ENCODE data around the gene ATE1. TPM values are rescaled to one million over a fixed set of nuclear protein-coding genes. Genes with fewer than 3 reads are reported as not detected.

ATE1 gene
- total RNA-seq, 4 donors from 2014 or later, result 31.4 to 47.9 (median 38.3) TPM

DNA sequence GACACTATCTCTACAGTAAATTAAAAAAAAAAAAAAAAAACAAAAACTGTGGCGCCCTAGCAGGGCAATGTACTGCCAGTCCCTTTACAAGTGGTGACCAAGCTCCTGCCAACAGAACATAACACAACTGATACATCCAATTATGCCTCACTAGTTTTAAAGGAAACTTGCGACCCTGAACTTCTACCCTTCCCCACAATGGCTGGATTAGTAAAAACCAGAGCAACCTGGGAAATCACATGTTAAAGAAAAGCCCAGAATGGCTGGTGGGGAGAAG, 16.5 kb downstream of the ATE1 start:
- Histone ChIP-seq H3K36me3 (peaks cover 0 to 47% (median 0%) of the 10 kb centered on the region in 3 donors), H3K4me1 (no peaks in the 10 kb centered on the region), H3K27ac (no peak overlapping the region), H3K9me3 (no peaks in the 10 kb centered on the region), H3K27me3 (no peaks in the 10 kb centered on the region), H3K4me3 (no peak overlapping the region)
- DNase-seq, result no peak
- TF ChIP-seq POLR2A (IDR thresholded peaks at IDR 0.05), result no peak
- TF ChIP-seq, protein P1, sequence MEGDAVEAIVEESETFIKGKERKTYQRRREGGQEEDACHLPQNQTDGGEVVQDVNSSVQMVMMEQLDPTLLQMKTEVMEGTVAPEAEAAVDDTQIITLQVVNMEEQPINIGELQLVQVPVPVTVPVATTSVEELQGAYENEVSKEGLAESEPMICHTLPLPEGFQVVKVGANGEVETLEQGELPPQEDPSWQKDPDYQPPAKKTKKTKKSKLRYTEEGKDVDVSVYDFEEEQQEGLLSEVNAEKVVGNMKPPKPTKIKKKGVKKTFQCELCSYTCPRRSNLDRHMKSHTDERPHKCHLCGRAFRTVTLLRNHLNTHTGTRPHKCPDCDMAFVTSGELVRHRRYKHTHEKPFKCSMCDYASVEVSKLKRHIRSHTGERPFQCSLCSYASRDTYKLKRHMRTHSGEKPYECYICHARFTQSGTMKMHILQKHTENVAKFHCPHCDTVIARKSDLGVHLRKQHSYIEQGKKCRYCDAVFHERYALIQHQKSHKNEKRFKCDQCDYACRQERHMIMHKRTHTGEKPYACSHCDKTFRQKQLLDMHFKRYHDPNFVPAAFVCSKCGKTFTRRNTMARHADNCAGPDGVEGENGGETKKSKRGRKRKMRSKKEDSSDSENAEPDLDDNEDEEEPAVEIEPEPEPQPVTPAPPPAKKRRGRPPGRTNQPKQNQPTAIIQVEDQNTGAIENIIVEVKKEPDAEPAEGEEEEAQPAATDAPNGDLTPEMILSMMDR (IDR thresholded peaks at IDR 0.05), result no peak

DNA sequence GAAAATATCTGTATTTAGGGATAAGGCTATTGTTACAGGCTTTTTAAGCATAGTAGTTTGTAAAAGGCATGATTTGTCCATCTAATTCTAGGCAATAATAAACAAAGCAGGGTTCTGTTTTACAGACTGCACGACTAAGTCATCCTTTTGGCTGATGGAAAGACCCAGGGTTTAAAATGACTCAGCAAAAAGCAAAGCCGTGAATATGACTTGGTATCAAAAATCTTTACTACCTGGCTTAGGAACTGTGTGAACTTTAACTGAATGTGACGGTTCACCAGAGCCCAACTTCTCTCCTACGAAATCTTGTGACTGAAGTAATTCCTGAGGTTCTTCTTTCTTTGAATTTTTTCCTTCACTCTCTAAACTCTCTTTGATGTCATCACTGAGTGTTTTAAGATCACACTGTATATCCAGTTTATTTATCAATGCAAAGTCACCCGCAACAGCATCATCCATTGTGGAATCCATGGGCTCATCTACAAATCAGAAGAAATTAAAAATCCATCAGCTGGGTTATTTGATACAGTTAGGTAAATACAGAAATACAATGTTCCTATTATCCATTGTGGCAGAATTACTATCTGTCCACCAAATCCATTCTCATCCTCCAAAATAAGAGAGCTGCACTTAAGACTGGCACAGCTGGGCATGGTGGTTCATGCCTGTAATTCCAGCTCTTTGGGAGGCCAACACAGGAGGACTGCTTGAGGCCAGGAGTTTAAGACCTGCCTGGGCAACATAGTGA, 17.0 kb downstream of the ATE1 start:
- DNase-seq, result no peak
- H3K27ac ChIP-seq, result no peak overlapping the region
- H3K4me1 ChIP-seq, result no peaks in the 10 kb centered on the region
- H3K27me3 ChIP-seq, result no peaks in the 10 kb centered on the region
- TF ChIP-seq, protein P1 (IDR thresholded peaks at IDR 0.05), result no peak
- TF ChIP-seq POLR2A (IDR thresholded peaks at IDR 0.05), result no peak
- no peak overlapping the region for H3K4me3 ChIP-seq
- peaks cover 0 to 52% (median 0%) of the 10 kb centered on the region in 3 donors for H3K36me3 ChIP-seq
- no peaks in the 10 kb centered on the region for H3K9me3 ChIP-seq

- H3K4me1 ChIP-seq, result no peaks in the 10 kb centered on the region
- H3K27me3 ChIP-seq, result no peaks in the 10 kb centered on the region
- no peak for DNase-seq
- H3K9me3 ChIP-seq, result no peaks in the 10 kb centered on the region
- H3K4me3 ChIP-seq, result no peak overlapping the region
- TF ChIP-seq, protein P1 (IDR thresholded peaks at IDR 0.05), result no peak
- no peak for TF ChIP-seq POLR2A (IDR thresholded peaks at IDR 0.05)
- no peak overlapping the region for H3K27ac ChIP-seq
- peaks cover 0 to 43% (median 0%) of the 10 kb centered on the region in 3 donors for H3K36me3 ChIP-seq
Measured at GRCh38 chr10:121904888-121905287, 22.9 kb downstream of the ATE1 start.

DNA sequence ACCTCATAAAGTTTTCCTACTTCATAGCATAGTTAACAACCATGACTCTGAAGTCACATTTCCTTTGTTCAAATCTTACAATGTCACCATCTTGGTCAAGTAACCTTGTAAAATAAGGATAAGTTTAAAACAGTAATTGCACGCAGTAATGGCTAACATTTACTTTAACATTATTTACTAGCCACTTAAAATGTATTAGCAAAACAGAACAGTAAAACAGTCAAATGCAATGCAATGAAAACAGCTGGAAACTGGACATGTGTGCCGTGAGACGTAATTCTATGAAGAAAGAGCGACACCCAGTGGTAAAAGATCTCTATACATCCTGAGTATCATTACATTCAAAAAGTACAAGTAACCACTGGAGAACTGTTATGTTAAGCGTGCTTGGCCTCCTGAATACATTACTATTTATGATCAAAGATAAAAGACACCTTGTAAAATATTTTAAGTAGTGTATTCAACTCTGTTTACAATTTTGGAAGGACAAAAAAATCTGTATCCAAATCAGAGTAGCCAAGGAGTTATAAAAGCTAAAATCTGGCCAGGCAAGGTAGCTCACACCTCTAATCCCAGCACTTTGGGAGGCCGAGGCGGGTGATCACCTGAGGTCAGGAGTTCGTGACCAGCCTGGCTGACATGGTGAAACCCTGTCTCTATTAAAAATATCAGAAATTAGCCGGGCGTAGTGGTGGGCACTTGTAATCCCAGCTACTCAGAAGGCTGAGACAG, 27.2 kb downstream of the ATE1 start:
- Histone ChIP-seq H3K4me3 (no peak overlapping the region), H3K9me3 (no peaks in the 10 kb centered on the region), H3K36me3 (peaks cover 0 to 43% (median 0%) of the 10 kb centered on the region in 3 donors), H3K27me3 (no peaks in the 10 kb centered on the region), H3K4me1 (no peaks in the 10 kb centered on the region), H3K27ac (no peak overlapping the region)
- no peak for DNase-seq
- TF ChIP-seq, protein P1 (IDR thresholded peaks at IDR 0.05), result peak; percentile 21 to 75 (median 65)
- no peak for TF ChIP-seq POLR2A (IDR thresholded peaks at IDR 0.05)

DNA sequence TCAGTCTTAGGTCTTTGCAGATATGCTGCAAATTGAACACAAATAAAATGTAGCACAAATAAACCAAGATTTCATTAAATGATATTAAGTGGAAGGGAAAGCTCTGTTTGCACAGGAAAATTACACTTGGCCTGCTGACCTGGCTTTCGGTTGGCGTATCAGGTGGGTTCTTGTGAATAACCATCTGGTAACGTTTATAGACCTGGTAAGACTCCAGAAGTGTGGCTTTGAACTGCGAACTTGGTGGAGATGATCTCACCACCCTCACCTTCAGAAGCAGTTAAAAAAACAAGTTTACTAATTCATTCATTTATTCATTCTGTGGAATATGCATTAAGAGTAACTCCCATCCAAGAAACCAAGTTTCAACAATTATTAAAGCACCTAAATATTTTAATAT, 28.1 kb downstream of the ATE1 start:
- Histone ChIP-seq H3K9me3 (no peaks in the 10 kb centered on the region), H3K4me1 (no peaks in the 10 kb centered on the region), H3K4me3 (no peak overlapping the region), H3K36me3 (peaks cover 0 to 44% (median 0%) of the 10 kb centered on the region in 3 donors), H3K27ac (no peak overlapping the region), H3K27me3 (no peaks in the 10 kb centered on the region)
- no peak for TF ChIP-seq POLR2A (IDR thresholded peaks at IDR 0.05)
- TF ChIP-seq, protein P1 (IDR thresholded peaks at IDR 0.05), result no peak
- no peak for DNase-seq

Data from Peyer's patch (tissue), 4 donors.